HG03175 (cell line): Measurements from ENCODE around the gene ATP2C2.

Experiments
- ATAC-seq: cut with Tn5 transposase; IDR thresholded peaks from one replicate; pipeline ENCODE4 v1.9.1; 2021; ENCODE audit warnings: mild to moderate bottlenecking, moderate library complexity; ENCODE audit not compliant: unreplicated experiment

The ATP2C2 gene

GRCh38 chr16:84463221-84463620, 94.9 kb downstream of the ATP2C2 start:
- ATAC-seq, result no peak

GRCh38 chr16:84464116-84464515, 95.8 kb downstream of the ATP2C2 start:
- ATAC-seq, result no peak

GRCh38 chr16:84465154-84465553, 96.8 kb downstream of the ATP2C2 start:
- ATAC-seq, result no peak

DNA sequence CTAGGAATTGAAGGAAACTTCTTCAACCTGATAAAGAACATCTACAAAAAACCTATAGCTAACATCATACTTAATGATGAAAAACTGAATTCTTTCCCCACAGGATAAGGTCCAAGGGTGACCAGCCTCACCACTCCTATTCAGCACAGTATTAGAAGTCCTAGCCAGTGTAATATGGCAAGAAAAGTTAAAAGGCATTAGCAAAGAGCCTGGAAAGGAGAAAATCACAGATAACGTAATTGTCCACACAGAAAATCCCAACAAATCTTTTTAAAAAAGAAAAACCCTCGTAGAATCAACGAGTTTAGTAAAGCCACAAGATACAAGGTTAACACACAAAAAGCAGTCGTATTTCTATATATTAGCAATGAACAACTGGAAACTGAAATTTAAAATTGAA, 98.4 kb downstream of the ATP2C2 start:
- ATAC-seq, result no peak

DNA sequence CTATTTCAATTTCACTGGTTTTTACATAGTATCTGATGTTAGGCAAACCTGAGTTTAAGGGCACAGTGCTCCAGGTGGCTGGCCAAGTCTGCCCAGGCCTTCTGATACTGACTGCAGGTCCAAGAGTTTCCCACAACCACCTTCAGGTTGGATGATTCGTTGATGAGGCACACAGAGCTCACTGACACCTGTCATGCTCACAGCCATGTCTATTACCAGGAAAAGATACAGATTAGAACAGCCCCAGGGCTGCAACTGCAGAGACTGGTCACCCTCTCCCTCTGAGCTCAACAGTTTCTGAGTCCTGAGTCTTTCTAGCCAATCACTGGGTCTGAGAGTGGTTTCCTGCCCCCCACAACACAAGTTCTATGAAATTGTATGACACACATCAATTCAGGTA, 98.9 kb downstream of the ATP2C2 start:
- no peak for ATAC-seq

GRCh38 chr16:84467709-84468108, 99.4 kb downstream of the ATP2C2 start:
- ATAC-seq, result no peak

GRCh38 chr16:84471316-84471715, 103.0 kb downstream of the ATP2C2 start:
- ATAC-seq, result no peak

GRCh38 chr16:84471966-84472365, 103.6 kb downstream of the ATP2C2 start:
- no peak for ATAC-seq

GRCh38 chr16:84475643-84476240, 107.4 kb downstream of the ATP2C2 start:
- no peak for ATAC-seq

DNA sequence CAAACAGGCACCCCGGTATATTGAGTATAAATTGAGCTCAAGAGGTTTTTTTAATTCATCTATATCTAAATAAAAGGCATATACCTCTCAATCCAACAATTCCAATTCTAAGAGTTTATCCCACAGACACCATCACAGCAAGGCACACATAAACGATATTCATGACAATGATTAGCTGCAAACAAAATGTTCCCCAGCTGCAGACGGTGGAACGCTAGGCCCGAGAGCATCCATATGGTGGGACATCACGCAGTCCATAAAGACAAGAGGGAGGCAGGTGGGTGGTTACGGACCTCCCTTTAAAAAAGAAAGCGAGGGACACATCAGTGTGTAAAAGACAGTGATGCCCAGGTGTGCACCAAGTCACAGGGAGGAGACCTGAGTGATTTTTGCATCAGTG, 108.1 kb downstream of the ATP2C2 start:
- no peak for ATAC-seq

DNA sequence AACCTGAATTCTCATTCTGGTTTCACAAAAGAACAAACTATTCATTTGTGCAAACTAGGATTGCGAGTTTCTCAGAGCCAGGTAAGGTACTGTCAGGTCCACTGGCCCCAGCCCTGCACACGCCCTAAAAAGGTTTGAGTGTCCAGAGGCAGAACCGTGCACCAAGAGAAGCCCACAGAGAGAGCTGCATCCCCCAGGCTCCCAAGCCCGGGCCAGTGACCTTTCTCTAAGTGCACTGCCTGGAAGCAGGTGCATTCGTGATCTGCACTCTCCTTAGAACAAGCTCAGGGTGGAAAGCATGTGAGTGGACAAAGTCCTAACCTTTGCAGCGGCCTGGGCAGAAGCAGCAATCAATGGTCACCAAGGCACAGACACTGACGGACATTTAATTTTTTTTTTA, 109.3 kb downstream of the ATP2C2 start:
- ATAC-seq, result no peak

DNA sequence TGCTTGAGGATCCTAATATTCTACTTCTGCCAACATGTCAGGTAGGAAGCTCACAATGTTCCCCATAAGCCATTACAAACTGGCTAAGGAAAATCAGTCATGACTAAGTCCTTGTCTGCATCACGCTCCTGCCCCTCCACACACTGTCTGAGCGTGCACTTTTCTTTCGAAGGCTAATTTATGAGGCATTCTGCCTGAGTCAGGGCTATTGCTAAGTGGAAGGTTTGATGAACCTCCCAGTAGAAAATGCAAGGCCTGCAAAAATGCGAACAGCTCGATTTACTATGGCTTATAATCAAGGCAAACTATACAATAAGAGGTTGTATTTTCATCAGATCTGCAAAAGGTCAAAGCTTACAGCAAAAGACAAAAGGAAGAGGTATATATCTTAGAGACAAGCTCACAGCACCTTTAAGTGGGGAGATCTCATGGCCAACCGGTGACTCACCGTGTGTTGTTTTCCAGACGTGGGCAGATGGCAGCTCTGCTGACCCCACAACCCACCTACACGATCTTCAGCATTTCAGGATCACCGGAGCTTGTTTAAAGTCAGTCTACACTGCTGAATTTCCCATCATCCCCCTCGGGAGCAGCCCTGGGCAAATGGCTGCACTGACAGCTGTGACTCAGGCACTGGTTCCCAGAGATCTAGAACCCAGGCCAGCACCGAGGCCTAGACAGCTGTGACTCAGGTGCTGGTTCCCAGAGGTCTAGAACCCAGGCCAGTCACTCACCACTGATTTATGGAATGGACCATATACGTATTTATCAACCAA, 110.0 kb downstream of the ATP2C2 start:
- ATAC-seq, result no peak

- no peak for ATAC-seq
Observed at GRCh38 chr16:84479716-84480450, 111.5 kb downstream of the ATP2C2 start.

GRCh38 chr16:84481051-84481735, 112.9 kb downstream of the ATP2C2 start:
- ATAC-seq, result no peak

DNA sequence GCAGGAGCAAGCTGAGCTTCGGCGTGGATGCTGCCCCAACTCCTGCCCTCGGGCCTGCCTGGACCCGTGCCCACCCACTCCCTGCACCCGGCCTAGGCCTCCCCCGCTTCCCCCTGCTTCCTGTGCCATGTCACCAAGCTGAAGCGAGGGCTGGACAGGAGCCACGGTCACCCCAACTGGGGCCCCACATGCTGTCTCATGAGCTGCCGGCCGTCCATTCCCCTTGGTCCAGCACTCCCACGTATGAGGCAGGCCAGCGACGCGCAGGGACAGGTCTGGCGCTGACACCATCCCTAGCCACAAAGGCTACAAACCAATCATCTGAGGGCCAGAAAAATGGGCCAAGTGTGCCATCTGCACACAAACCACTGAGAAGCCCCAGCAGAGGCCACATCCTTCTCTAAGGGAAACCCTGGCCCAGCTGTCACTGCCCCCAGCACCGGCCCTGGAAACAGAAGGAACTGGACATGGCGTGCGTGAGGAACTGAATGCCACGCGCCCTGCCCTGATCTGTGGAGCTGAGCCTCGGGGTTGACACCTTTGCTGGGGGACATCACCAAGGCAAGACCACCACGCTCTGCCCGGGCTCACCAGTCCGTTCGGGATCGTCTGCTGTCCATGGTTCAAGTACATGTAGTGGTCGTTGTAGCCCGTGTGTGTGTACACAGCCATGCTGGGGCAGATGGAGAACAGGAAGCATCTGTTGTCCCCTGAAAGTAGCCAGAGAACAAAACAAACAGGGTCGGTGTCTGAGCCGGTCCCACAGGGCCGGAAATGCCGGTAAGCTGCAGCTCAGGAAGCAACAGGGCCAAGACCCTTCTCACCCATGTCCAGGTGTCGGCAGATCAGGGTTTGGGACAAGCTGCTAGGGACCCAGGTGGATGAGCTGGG, 113.9 kb downstream of the ATP2C2 start:
- no peak for ATAC-seq

DNA sequence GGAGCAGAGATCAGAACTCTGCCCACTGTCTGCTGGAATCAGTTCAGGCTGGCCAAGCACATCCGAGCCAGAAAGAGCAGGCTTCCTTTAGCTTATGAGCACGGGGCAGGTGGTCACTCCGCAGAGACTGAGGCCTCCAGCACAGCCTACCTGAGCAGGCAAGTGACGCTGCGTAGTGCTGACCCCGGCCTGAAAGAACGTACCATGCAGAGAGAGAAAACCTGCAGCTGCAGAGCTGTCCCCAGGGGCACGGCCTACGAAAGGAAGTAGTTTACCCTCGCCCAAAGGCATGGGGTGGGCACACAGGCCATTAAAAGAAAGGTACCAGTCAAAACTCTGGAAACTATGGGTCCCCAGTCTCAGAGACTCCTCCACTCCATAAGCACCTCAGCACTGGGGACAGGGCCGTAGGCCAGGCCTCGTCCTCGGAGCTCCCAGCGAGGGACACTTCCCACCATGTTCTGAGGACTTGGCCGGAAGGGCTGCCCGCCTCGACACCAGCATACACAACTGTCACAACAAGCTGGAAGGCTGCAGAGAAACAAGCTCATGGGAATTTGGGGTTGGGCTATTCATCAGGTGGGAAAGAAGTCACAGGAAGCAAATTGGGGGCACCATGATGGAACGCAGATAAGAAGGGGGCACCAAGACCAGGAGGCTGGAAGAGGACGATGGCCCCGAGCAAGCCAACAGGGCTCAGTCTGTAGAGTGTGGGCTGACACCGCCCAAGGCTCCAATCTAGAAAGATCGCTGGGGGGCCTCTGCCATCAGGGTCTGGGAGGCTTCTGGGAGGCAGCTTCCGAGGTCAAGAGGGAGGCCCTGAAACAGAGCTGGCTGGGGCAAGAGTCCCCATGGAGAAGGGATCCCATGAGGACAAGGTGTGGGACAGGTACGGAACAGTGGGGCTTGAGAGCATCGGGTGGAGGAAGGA, 114.9 kb downstream of the ATP2C2 start:
- no peak for ATAC-seq

DNA sequence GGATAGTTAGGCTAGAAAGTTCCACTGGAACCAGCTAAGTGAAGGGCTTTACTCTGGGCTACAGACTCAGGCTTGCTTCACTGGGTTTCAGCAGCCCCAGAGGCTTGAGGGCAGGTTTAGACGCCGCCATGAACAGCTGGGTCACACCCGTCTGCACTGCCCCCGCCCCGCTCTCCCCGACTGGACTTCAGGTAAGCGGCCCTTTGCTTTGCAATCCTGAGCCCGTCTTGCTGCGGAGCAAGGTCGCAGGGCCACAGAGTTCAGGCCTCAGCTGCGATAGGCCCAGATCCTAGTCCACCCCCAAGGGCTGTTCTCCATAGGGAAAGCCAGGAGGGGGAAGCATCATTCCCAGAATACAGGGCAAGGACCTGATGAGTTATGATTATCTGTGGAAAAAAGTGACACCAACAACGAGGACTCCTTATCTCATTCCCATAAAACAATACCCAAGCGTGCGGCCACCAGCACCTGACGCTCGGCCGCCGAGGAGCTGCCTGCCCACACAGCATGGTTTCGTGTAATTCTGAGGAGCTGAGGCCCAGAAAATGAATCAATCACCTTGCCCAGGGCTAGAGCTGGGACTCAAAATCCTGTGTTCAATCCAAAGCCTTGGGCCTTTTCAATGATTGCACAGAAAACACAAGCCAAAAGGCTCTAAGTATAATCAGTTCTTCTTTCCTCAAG, 115.7 kb downstream of the ATP2C2 start:
- no peak for ATAC-seq

DNA sequence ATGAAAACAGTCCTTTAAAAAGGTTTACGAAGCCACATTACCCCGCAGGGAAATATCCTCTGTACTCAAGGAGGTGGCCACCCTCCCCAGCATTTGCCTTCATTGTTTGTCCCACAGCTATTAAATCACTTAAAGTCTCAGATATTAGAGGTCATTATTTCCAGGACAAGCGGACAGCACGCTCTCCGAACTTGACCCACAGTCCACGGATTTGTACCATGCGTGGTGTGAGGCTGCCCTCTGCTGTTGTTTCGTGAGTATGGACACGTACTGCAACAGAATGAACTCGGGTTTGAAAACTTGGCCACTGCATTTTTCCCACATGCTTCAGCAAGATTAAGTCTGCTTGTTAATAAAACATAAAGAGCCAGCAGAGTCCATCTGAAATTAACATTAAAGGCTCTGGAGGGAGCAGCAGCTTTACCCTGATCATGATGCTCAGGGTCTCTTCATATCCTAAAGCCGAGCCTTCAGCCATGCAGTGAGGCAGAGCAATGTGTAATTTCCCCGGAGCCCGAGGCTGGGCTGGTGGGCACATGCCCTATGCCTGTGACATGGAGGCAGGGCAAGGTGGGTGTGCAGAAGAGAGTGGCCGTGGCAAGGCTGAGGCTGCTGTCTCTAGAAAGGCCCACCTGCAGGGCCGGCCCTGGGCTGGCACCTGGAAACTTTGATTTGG, 116.4 kb downstream of the ATP2C2 start:
- no peak for ATAC-seq
